HepG2 (cell line): Measurements from ENCODE around the gene SLC44A4.

Source experiments
- ASH2L ChIP-seq: fragments of 300-600, 200-600 bp; sonication (generic); IDR thresholded peaks from 2 replicates; pipeline ENCODE4 v1.7.0; 2017; ENCODE audit warnings: low read depth, mild to moderate bottlenecking, moderate library complexity, mixed read lengths, low read length; ENCODE audit not compliant: insufficient read length
- BATF2 ChIP-seq: sonication (generic); formaldehyde crosslinking; IDR thresholded peaks from 2 replicates; pipeline ENCODE4 v1.8.0; 2022; ENCODE audit warnings: mild to moderate bottlenecking, missing genetic modification reagents, moderate library complexity
- CBX2 ChIP-seq, 2 experiments: fragments of 200-600 bp in 1 of 2; sonication (generic); formaldehyde crosslinking in 1 of 2; IDR thresholded peaks; 2 replicates each; pipeline versions ENCODE4 v1.7.0 to v1.8.1; 2018 to 2022; ENCODE audit warnings: low read depth in 2 of 2, low read length in 1 of 2, mild to moderate bottlenecking in 1 of 2, missing genetic modification reagents in 1 of 2
- MXD1 ChIP-seq: sonication (generic); formaldehyde crosslinking; IDR thresholded peaks from 2 replicates; pipeline ENCODE4 v1.4.0; 2020; ENCODE audit warnings: mild to moderate bottlenecking, missing genetic modification reagents
- PHF8 ChIP-seq: sonication (generic); formaldehyde crosslinking; IDR thresholded peaks from 2 replicates; pipeline ENCODE4 v1.5.0; 2020; ENCODE audit warnings: missing genetic modification reagents
- TF ChIP-seq, protein P1 (sequence below): sonication (generic); formaldehyde crosslinking; IDR thresholded peaks from 2 replicates; pipeline ENCODE4 v1.4.0; 2020; ENCODE audit warnings: missing genetic modification reagents

GRCh38 chr6:31898383-31899011 lies 19.7 kb upstream of the SLC44A4 start:
- TF ChIP-seq BATF2 (no peak), CBX2 (IDR thresholded peaks at IDR 0.05; ENCODE audit: low read depth, low read length) (no peak), CBX2 (CRISPR knock-in tag; IDR thresholded peaks at IDR 0.05; ENCODE audit: low read depth) (no peak), MXD1 (CRISPR knock-in tag) (no peak), ASH2L (no peak), PHF8 (no peak)
- TF ChIP-seq, protein P1, sequence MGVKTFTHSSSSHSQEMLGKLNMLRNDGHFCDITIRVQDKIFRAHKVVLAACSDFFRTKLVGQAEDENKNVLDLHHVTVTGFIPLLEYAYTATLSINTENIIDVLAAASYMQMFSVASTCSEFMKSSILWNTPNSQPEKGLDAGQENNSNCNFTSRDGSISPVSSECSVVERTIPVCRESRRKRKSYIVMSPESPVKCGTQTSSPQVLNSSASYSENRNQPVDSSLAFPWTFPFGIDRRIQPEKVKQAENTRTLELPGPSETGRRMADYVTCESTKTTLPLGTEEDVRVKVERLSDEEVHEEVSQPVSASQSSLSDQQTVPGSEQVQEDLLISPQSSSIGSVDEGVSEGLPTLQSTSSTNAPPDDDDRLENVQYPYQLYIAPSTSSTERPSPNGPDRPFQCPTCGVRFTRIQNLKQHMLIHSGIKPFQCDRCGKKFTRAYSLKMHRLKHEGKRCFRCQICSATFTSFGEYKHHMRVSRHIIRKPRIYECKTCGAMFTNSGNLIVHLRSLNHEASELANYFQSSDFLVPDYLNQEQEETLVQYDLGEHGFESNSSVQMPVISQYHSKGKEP (CRISPR knock-in tag): no peak
